C4-2B (cell line): ENCODE results near the gene ORC3.

Source experiments
- CTCF ChIP-seq: fragments of 450-650 bp; conservative IDR thresholded peaks from 2 replicates; pipeline ENCODE4 v1.5.1; 2017; ENCODE audit warnings: mild to moderate bottlenecking
- ZFX ChIP-seq: fragments of 450-650 bp; IDR thresholded peaks from 2 replicates; pipeline ENCODE4 v1.6.1; 2017

GRCh38 chr6:87636315-87636714 lies 46.4 kb downstream of the ORC3 start:
- TF ChIP-seq CTCF (no peak), ZFX (no peak)
